CD8-positive, alpha-beta memory T cell (primary cell): Measurements from ENCODE around the gene SHISAL1. TPM values are rescaled to one million over a fixed set of nuclear protein-coding genes. Genes with fewer than 3 reads are reported as not detected.
A peak's percentile ranks its signal among the peaks of the same experiment; 100 is the strongest.

ENCODE experiments used
- CTCF ChIA-PET: fragments of 350-600 bp; sonication (Branson Sonifier 250); formaldehyde crosslinking; loops from one replicate; lab custom pipeline; 2021; ENCODE audit warnings: antibody characterized with exemption; lab: Charles Lee
- POLR2A ChIA-PET: fragments of 350-600 bp; sonication (Branson Sonifier 250); formaldehyde crosslinking; loops from one replicate; lab custom pipeline; 2021; ENCODE audit warnings: antibody characterized with exemption; lab: Charles Lee
- DNase-seq, 5 donors: peaks; one replicate each; pipeline versions ENCODE4 v3.0.0 to v3.0.0-alpha.2; 2020 to 2022; ENCODE audit warnings: mixed read lengths in 1 of 5
- H3K27ac ChIP-seq: one replicate; pipeline ENCODE4 v1.7.0; 2013; ENCODE audit warnings: low read depth, mild to moderate bottlenecking, low read length, moderate library complexity
- H3K27me3 ChIP-seq: 2 replicates; pipeline ENCODE4 v1.7.0; 2013; ENCODE audit warnings: low read length, mild to moderate bottlenecking; ENCODE audit not compliant: insufficient read depth, poor library complexity, severe bottlenecking
- H3K36me3 ChIP-seq: 2 replicates; pipeline ENCODE4 v1.7.0; 2013; ENCODE audit warnings: mild to moderate bottlenecking, low read length, moderate library complexity; ENCODE audit not compliant: insufficient read depth
- H3K4me1 ChIP-seq: 2 replicates; pipeline ENCODE4 v1.7.0; 2013; ENCODE audit warnings: mild to moderate bottlenecking, low read length, moderate library complexity; ENCODE audit not compliant: insufficient read depth
- H3K4me3 ChIP-seq: 2 replicates; pipeline ENCODE4 v1.7.0; 2013; ENCODE audit warnings: mild to moderate bottlenecking, low read length
- H3K9me3 ChIP-seq: 2 replicates; pipeline ENCODE4 v1.7.0; 2013; ENCODE audit warnings: mild to moderate bottlenecking, low read length
- H3K27ac Mint-ChIP-seq, 8 donors: one replicate each; pipeline ENCODE4 v1.8.0; 2020 to 2021; ENCODE audit warnings: mixed read lengths in 8 of 8, mild to moderate bottlenecking in 6 of 8, inconsistent platforms in 3 of 8, moderate library complexity in 3 of 8
- H3K27me3 Mint-ChIP-seq, 2 donors: one replicate each; pipeline ENCODE4 v1.8.0; 2020 to 2021; ENCODE audit warnings: mixed read lengths in 2 of 2, mild to moderate bottlenecking in 1 of 2, moderate library complexity in 1 of 2
- H3K36me3 Mint-ChIP-seq, 3 donors: one replicate each; pipeline ENCODE4 v1.8.0; 2020 to 2021; ENCODE audit warnings: mixed read lengths in 3 of 3, inconsistent platforms in 1 of 3, mild to moderate bottlenecking in 1 of 3
- H3K4me1 Mint-ChIP-seq, 3 donors: one replicate each; pipeline ENCODE4 v1.8.0; 2020 to 2021; ENCODE audit warnings: mixed read lengths in 3 of 3, inconsistent platforms in 1 of 3, mild to moderate bottlenecking in 1 of 3
- H3K4me3 Mint-ChIP-seq, 7 donors: one replicate each; pipeline ENCODE4 v1.8.0; 2020 to 2021; ENCODE audit warnings: mixed read lengths in 7 of 7, mild to moderate bottlenecking in 6 of 7, moderate library complexity in 4 of 7, inconsistent platforms in 2 of 7
- H3K9me3 Mint-ChIP-seq, 5 donors: one replicate each; pipeline ENCODE4 v1.8.0; 2020 to 2022; ENCODE audit warnings: mixed read lengths in 5 of 5, mild to moderate bottlenecking in 3 of 5, moderate library complexity in 2 of 5, inconsistent platforms in 1 of 5
- polyA plus RNA-seq: library from polyadenylated mRNA; unstranded; fragments of 300-500 nt; fragmentation: Illumina TruSeq; gene quantifications from one replicate; pipeline ENCODE4 v1.2.3, GENCODE V29; 2021
- total RNA-seq, 2 experiments: library from RNA; stranded (reverse); gene quantifications; one replicate each; pipeline ENCODE4 v1.2.3, GENCODE V29; 2021

SHISAL1 gene
- total and polyA plus RNA-seq, 3 experiments from 2014 or later: not detected

DNA sequence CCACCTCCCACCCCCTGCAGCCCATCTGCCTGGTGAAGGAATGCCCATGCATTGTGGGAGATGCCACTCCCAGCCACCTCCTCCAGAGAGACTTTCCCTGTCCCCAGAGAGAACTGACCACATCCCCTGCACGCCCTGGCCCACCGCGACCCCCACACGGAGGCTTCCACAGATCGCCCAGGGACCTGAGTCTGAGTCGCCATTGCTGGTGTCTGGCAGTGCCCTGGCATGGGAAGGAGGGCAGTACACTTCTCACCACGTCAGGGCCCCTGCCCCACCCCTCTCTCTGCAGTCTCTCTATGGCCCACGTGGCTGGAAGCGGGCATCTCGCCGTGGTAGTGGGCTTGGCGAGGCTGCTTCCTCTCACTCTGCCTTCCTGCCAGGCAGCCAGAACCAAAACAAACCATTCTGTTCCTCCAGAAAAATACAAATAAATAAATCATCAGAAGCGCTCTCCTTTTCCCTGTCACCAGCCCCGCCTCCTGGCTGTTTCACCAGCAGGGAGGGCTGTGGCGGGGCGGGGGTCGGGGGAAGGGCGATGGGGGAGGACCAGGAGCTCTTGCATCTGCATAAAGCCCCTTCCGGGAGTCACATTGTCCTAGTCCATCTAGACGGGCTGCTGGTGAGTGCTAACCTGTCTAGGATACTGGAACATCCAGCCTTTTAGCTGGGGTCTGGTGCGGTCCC, 20.9 kb downstream of the SHISAL1 start:
- H3K27ac Mint-ChIP-seq: peak overlapping the region in 2 of 8 donors; percentile 43 to 82
- CTCF ChIA-PET: no interaction called here
- no peak overlapping the region for H3K4me3 Mint-ChIP-seq
- Histone ChIP-seq H3K36me3 (no peaks in the 10 kb centered on the region), H3K4me1 (no peaks in the 10 kb centered on the region), H3K27me3 (no peaks in the 10 kb centered on the region), H3K9me3 (no peaks in the 10 kb centered on the region), H3K4me3 (no peak overlapping the region), H3K27ac (no peak overlapping the region)
- peaks cover 0 to 26% of the 10 kb centered on the region in 2 donors for H3K27me3 Mint-ChIP-seq
- peaks cover 0 to 4% (median 0%) of the 10 kb centered on the region in 5 donors for H3K9me3 Mint-ChIP-seq
- POLR2A ChIA-PET: no interaction called here
- H3K4me1 Mint-ChIP-seq: no peaks in the 10 kb centered on the region
- no peak for DNase-seq
- H3K36me3 Mint-ChIP-seq: no peaks in the 10 kb centered on the region

DNA sequence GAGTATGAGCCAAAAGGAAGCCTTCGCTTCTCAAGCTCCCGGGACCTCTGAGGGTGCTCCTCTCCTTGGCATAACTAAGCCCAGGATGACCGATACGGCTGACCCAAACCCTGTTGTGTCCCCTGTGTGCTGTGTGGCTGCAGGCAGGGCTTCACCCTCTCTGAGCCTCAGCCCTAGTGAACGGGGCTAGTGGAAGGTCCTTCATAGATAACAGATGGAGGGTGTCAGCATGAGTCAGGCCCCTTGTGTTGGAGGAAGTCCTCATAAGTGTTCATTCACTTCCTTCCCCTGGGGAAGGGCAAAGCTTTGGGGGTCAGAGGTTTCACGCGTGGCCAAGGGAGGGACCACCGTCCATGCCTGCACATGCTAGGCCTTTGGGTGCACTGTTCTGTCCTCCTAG, 21.5 kb downstream of the SHISAL1 start:
- H3K4me1 Mint-ChIP-seq: no peaks in the 10 kb centered on the region
- CTCF ChIA-PET: no interaction called here

DNA sequence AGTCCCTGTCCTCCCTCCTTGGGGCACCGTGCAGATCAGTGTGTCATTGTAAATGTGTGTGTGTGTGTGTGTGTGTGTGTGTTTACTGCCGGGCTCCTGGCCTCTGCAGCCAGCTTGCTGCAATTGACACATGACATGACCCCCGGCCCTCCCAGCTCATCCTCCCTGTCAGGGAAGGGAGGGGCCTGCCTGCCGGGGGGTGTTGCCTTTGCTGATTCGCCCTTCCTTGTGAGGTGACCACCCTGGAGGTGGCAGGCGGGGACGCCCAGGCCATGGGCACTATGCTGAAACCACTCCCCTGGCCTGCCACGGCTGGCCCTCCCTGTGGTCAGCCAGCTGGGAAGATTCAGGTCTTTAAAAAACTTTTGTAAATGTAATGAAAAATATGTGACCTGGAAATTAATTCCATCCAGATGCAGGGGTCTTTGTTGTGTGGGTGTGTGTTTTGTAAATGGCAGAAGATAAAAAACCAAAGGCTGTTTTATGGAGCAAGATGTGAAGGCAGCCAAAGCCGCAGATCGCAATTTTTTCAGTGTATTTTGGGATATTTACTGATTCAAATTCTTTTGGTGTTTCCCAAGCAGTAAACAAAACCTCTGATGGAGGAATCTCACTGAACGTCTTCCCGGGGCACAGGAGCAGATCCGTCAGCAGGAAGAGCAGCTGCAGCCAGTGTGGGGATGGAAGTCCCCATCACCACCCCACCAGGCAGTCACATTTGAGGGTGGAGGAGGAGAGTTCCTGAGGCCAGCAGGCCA, 23.2 kb downstream of the SHISAL1 start:
- Mint-ChIP-seq H3K27ac (no peak overlapping the region), H3K36me3 (no peaks in the 10 kb centered on the region), H3K4me3 (no peak overlapping the region), H3K9me3 (peaks cover 0 to 4% (median 2%) of the 10 kb centered on the region in 5 donors), H3K27me3 (peaks cover 2 to 37% of the 10 kb centered on the region in 2 donors), H3K4me1 (peaks cover 0 to 3% (median 0%) of the 10 kb centered on the region in 3 donors)
- DNase-seq: no peak
- Histone ChIP-seq H3K27ac (no peak overlapping the region), H3K36me3 (no peaks in the 10 kb centered on the region), H3K27me3 (no peaks in the 10 kb centered on the region), H3K9me3 (no peaks in the 10 kb centered on the region), H3K4me1 (no peaks in the 10 kb centered on the region), H3K4me3 (no peak overlapping the region)
- ChIA-PET POLR2A (no interaction called here), CTCF (no interaction called here)

More for the DNA sequence above, 21.5 kb downstream of the SHISAL1 start:
- Histone ChIP-seq H3K27ac (no peak overlapping the region), H3K36me3 (no peaks in the 10 kb centered on the region), H3K4me3 (no peak overlapping the region), H3K27me3 (no peaks in the 10 kb centered on the region), H3K9me3 (no peaks in the 10 kb centered on the region), H3K4me1 (no peaks in the 10 kb centered on the region)
- H3K27me3 Mint-ChIP-seq: peaks cover 0 to 28% of the 10 kb centered on the region in 2 donors
- H3K4me3 Mint-ChIP-seq: no peak overlapping the region
- POLR2A ChIA-PET: no interaction called here
- no peak for DNase-seq
- H3K9me3 Mint-ChIP-seq: peaks cover 0 to 4% (median under 1%) of the 10 kb centered on the region in 5 donors
- peak overlapping the region in 1 of 8 donors; percentile 50 for H3K27ac Mint-ChIP-seq
- H3K36me3 Mint-ChIP-seq: no peaks in the 10 kb centered on the region

DNA sequence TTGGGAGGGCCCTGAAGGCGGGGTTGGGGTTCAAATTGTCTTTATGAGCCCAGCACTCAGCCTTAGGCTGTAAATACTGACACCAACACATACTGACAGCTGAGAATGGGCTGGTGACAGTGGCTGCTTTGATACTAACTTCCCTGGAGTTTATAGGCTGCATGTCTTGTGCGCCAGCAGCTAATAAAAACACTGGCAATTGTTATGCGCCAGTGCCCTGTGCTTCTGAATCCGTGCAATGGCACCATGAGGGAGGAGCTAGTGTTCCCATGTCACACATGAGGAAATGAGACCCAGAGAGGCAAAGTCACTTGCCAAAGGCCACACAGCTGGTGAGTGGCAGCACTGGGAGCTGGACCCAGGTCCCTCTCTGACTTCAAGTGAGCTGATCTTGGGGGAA, 23.8 kb downstream of the SHISAL1 start:
- ChIA-PET POLR2A (no interaction called here), CTCF (no interaction called here)
- Mint-ChIP-seq H3K27ac (no peak overlapping the region), H3K4me1 (peaks cover 0 to 3% (median 0%) of the 10 kb centered on the region in 3 donors), H3K9me3 (peaks cover 0 to 3% (median 0%) of the 10 kb centered on the region in 5 donors), H3K27me3 (peaks cover 2 to 34% of the 10 kb centered on the region in 2 donors), H3K4me3 (no peak overlapping the region), H3K36me3 (no peaks in the 10 kb centered on the region)
- no peak for DNase-seq
- H3K4me1 ChIP-seq: no peaks in the 10 kb centered on the region
- no peaks in the 10 kb centered on the region for H3K9me3 ChIP-seq
- H3K4me3 ChIP-seq: no peak overlapping the region
- H3K27me3 ChIP-seq: no peaks in the 10 kb centered on the region
- H3K36me3 ChIP-seq: no peaks in the 10 kb centered on the region
- no peak overlapping the region for H3K27ac ChIP-seq

DNA sequence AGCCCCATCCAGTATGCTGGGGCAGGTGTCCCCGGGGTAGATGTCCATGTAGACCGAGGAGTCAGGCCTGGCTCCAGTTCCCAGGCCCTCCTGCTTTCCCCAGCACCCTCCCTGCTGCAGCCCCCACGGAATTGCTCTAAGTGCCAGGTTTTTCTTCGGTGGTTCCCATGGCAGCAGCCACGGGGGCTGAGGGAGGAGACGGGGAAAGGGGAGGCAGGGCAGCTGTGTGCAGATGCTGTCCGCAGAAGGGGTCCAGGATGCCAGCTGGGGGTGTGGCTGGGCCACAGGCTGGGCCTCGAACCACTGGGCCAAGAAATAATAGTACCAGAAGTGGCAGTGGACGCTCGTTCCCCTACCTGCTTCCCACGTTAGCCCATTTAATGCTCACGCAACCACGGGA, 25.0 kb downstream of the SHISAL1 start:
- Mint-ChIP-seq H3K9me3 (peaks cover 0 to 3% (median 0%) of the 10 kb centered on the region in 5 donors), H3K27me3 (peaks cover 2 to 34% of the 10 kb centered on the region in 2 donors), H3K4me1 (peaks cover 0 to 3% (median 0%) of the 10 kb centered on the region in 3 donors), H3K36me3 (no peaks in the 10 kb centered on the region), H3K4me3 (no peak overlapping the region), H3K27ac (no peak overlapping the region)
- Histone ChIP-seq H3K27me3 (no peaks in the 10 kb centered on the region), H3K4me1 (no peaks in the 10 kb centered on the region), H3K36me3 (no peaks in the 10 kb centered on the region), H3K9me3 (no peaks in the 10 kb centered on the region), H3K4me3 (no peak overlapping the region), H3K27ac (no peak overlapping the region)
- ChIA-PET POLR2A (no interaction called here), CTCF (no interaction called here)
- no peak for DNase-seq

DNA sequence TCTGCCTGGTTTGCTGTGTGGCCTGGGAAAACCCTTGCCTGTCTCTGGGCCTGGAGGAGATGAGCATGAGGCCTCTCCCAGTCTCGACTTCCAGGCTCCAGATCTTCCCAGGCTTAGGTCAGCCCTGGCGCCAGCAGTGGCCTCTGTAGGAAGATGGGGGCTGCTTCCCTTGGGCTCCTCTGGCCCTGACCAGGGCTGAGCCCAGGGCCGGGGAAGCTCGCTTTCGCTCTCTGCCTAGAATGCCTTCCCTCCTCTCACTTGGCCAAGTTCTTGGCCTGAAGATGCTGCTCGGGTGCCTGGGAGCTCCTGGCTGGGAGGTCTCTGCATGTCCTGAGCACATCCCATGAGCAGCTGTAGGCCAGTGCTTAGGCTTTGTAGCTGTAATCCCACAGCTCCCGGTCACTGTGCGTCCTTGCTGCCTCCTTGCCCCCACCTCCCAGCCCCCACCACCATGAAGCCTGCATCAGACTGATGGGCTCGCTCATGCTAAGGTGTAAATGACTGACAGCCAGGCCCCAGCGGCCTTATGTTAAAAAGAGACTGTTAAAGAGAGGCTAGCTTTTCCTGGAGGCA, 25.5 kb downstream of the SHISAL1 start:
- no peak overlapping the region for H3K27ac ChIP-seq
- H3K9me3 ChIP-seq: no peaks in the 10 kb centered on the region
- Mint-ChIP-seq H3K4me1 (peaks cover 0 to 3% (median 0%) of the 10 kb centered on the region in 3 donors), H3K27ac (no peak overlapping the region), H3K4me3 (no peak overlapping the region), H3K36me3 (no peaks in the 10 kb centered on the region), H3K9me3 (peaks cover 0 to 3% (median 0%) of the 10 kb centered on the region in 5 donors), H3K27me3 (peaks cover 4 to 33% of the 10 kb centered on the region in 2 donors)
- H3K36me3 ChIP-seq: no peaks in the 10 kb centered on the region
- ChIA-PET POLR2A (no interaction called here), CTCF (no interaction called here)
- H3K27me3 ChIP-seq: no peaks in the 10 kb centered on the region
- no peaks in the 10 kb centered on the region for H3K4me1 ChIP-seq
- no peak overlapping the region for H3K4me3 ChIP-seq
- no peak for DNase-seq

DNA sequence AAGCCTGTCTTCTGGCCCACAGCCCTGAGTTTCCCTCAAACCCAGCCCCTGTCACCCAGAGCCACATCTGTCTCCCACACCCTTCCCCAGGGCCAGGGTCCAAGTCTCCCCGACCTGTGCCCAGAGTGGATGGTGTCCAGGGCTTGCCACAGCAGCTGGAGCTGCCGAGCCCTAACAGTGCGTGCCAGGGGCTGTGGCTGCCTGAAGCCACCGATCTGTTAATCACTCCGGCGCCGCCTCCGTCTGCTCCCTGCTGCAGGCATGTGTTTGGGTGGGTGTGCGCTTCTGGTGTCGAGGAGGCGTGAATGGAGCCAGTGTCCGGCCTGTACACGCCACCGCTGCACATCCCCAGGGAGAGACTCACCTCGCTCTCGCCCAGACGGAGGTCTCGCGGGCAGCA, 26.1 kb downstream of the SHISAL1 start:
- H3K4me1 Mint-ChIP-seq: peaks cover 0 to 3% (median 0%) of the 10 kb centered on the region in 3 donors
- no peaks in the 10 kb centered on the region for H3K36me3 Mint-ChIP-seq
- no peak overlapping the region for H3K27ac ChIP-seq

DNA sequence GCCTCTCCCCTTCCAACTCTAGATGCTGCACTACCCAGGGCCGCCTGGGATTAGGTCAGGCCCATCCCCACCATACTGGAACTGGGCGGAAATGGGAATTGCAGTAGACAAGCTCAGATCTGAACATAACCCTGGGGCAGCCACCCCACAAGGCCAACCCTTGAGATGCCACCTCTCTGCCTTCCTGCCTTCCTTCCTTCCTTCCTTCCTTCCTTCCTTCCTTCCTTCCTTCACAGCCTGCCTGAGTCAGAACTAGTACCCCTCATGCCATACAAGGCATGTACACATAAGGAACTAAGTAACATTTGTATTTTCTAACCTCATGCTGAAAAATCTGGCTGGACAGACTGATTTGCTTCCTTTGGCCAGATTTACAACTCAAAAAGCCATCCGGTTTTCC, 28.0 kb downstream of the SHISAL1 start:
- Histone ChIP-seq H3K27me3 (no peaks in the 10 kb centered on the region), H3K4me3 (no peak overlapping the region), H3K9me3 (no peaks in the 10 kb centered on the region), H3K36me3 (no peaks in the 10 kb centered on the region), H3K4me1 (no peaks in the 10 kb centered on the region), H3K27ac (no peak overlapping the region)
- peaks cover 0 to 3% (median 0%) of the 10 kb centered on the region in 3 donors for H3K4me1 Mint-ChIP-seq
- ChIA-PET CTCF (no interaction called here), POLR2A (no interaction called here)
- DNase-seq: no peak
- H3K9me3 Mint-ChIP-seq: peaks cover 0 to 3% (median 0%) of the 10 kb centered on the region in 5 donors
- H3K36me3 Mint-ChIP-seq: no peaks in the 10 kb centered on the region
- no peak overlapping the region for H3K4me3 Mint-ChIP-seq
- peaks cover 4 to 33% of the 10 kb centered on the region in 2 donors for H3K27me3 Mint-ChIP-seq
- H3K27ac Mint-ChIP-seq: peak overlapping the region in 2 of 8 donors; percentile 8 to 15

More for the DNA sequence above, 26.1 kb downstream of the SHISAL1 start:
- Histone ChIP-seq H3K36me3 (no peaks in the 10 kb centered on the region), H3K4me3 (no peak overlapping the region), H3K9me3 (no peaks in the 10 kb centered on the region), H3K4me1 (no peaks in the 10 kb centered on the region), H3K27me3 (no peaks in the 10 kb centered on the region)
- ChIA-PET CTCF (no interaction called here), POLR2A (no interaction called here)
- H3K4me3 Mint-ChIP-seq: no peak overlapping the region
- no peak for DNase-seq
- peaks cover 0 to 3% (median 0%) of the 10 kb centered on the region in 5 donors for H3K9me3 Mint-ChIP-seq
- H3K27ac Mint-ChIP-seq: no peak overlapping the region
- H3K27me3 Mint-ChIP-seq: peaks cover 4 to 33% of the 10 kb centered on the region in 2 donors
